Thyroid gland (tissue), 4 donors: ENCODE results near the gene FHIT. TPM values are rescaled to one million over a fixed set of nuclear protein-coding genes. Genes with fewer than 3 reads are reported as not detected.

Experiments
- DNase-seq, 2 donors: peaks; one replicate each; pipeline ENCODE4 v3.0.0-alpha.2; 2019
- H3K27ac ChIP-seq, 3 donors: fragments of 200-600 bp; sonication (generic); 1 replicate in 2 of 3; 2 replicates in 1 of 3; pipeline ENCODE4 v1.5.1; 2016 to 2019; ENCODE audit warnings: mild to moderate bottlenecking in 1 of 3, moderate library complexity in 1 of 3
- H3K27me3 ChIP-seq: fragments of 200-600 bp; sonication (generic); one replicate; pipeline ENCODE4 v1.5.1; 2019
- H3K36me3 ChIP-seq, 2 donors: fragments of 200-600 bp; sonication (generic); one replicate each; pipeline ENCODE4 v1.5.1; 2016 to 2019
- H3K4me1 ChIP-seq, 2 donors: fragments of 200-600 bp; sonication (generic); one replicate each; pipeline ENCODE4 v1.5.1; 2017 to 2019
- H3K4me3 ChIP-seq, 3 donors: fragments of 200-600 bp; sonication (generic); replicated peaks in 1 of 3; 1 replicate in 2 of 3; 2 replicates in 1 of 3; pipeline ENCODE4 v1.5.1; 2016; ENCODE audit warnings: mild to moderate bottlenecking in 1 of 3
- H3K9me3 ChIP-seq: fragments of 200-600 bp; sonication (generic); one replicate; pipeline ENCODE4 v1.5.1; 2017
- POLR2A ChIP-seq, 2 donors: fragments of 450-650 bp; IDR thresholded peaks; one replicate each; pipeline ENCODE4 v1.6.1; 2017; ENCODE audit warnings: antibody characterized with exemption in 2 of 2, mild to moderate bottlenecking in 2 of 2, moderate library complexity in 1 of 2
- whole genome bisulfite sequencing, 2 donors: methylation state at CpG; one replicate each; pipeline ENCODE4 v1.1.5; 2017; 5-methylcytosine and 5-hydroxymethylcytosine counted together
- intact Hi-C: fragments of 100-400 bp; cut with DNase I; formaldehyde crosslinking; loops from one replicate; pipeline ENCODE4 v1.15.1; 2023
- total RNA-seq, 4 donors: library from RNA; depleted of rRNA; stranded (reverse); fragments of >200 nt; gene quantifications; one replicate each; pipeline ENCODE4 v1.2.3, GENCODE V29; 2016
- TF ChIP-seq, protein P1 (sequence below), 6 experiments: fragments of 200-600 bp in 3 of 6; fragments of 450-650 bp in 3 of 6; sonication (generic) in 3 of 6; IDR thresholded peaks; one replicate each; pipeline ENCODE4 v1.5.1; 2016 to 2019; ENCODE audit warnings: antibody characterized with exemption in 6 of 6, mild to moderate bottlenecking in 2 of 6, inconsistent platforms in 1 of 6, moderate library complexity in 1 of 6

Gene FHIT
- total RNA-seq, 4 donors from 2014 or later: 12.2 to 18.9 (median 16.2) TPM

DNA sequence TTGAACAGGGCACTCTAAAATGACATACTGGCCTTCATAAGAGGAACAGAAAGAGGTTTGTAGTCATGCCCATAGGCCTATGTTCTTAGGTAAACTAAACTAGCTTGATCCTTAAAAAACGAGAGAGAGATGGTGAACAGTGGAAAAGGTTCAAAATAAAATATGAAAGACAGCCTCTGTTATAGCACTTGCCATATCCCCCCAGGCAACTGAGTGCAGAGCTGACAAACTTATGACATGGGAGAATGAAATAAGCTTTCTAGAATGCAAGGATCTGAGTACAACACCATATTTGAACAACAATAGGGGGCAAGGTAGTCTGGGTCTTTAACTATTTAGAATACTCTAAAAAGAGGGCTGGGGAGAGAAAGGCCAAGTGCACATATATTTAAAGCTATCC lies 1500.9 kb downstream of the FHIT start:
- DNase-seq: no peak
- WGBS, 2 donors: 64 to 65% methylated on average over 1 of the region's 1 CpG
- TF ChIP-seq, protein P1, sequence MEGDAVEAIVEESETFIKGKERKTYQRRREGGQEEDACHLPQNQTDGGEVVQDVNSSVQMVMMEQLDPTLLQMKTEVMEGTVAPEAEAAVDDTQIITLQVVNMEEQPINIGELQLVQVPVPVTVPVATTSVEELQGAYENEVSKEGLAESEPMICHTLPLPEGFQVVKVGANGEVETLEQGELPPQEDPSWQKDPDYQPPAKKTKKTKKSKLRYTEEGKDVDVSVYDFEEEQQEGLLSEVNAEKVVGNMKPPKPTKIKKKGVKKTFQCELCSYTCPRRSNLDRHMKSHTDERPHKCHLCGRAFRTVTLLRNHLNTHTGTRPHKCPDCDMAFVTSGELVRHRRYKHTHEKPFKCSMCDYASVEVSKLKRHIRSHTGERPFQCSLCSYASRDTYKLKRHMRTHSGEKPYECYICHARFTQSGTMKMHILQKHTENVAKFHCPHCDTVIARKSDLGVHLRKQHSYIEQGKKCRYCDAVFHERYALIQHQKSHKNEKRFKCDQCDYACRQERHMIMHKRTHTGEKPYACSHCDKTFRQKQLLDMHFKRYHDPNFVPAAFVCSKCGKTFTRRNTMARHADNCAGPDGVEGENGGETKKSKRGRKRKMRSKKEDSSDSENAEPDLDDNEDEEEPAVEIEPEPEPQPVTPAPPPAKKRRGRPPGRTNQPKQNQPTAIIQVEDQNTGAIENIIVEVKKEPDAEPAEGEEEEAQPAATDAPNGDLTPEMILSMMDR (IDR thresholded peaks at IDR 0.05): no peak
- no peak for TF ChIP-seq POLR2A (IDR thresholded peaks at IDR 0.05)
- H3K36me3 ChIP-seq: no peaks in the 10 kb centered on the region
- intact Hi-C loops: no loop called here
- H3K27ac ChIP-seq: no peak overlapping the region
- no peaks in the 10 kb centered on the region for H3K4me1 ChIP-seq
- no peak overlapping the region for H3K4me3 ChIP-seq
- no peaks in the 10 kb centered on the region for H3K9me3 ChIP-seq
- H3K27me3 ChIP-seq: no peaks in the 10 kb centered on the region

GRCh38 chr3:59749291-59749690 lies 1502.0 kb downstream of the FHIT start:
- TF ChIP-seq, protein P1 (IDR thresholded peaks at IDR 0.05): no peak
- no peak for TF ChIP-seq POLR2A (IDR thresholded peaks at IDR 0.05)
- Histone ChIP-seq H3K36me3 (no peaks in the 10 kb centered on the region), H3K4me3 (no peak overlapping the region), H3K9me3 (no peaks in the 10 kb centered on the region), H3K27me3 (no peaks in the 10 kb centered on the region), H3K4me1 (no peaks in the 10 kb centered on the region), H3K27ac (no peak overlapping the region)
- DNase-seq: no peak
- intact Hi-C loops: no loop called here
- 82 to 84% methylated on average over 6 of the region's 6 CpGs for WGBS, 2 donors

GRCh38 chr3:59746585-59746984 lies 1504.7 kb downstream of the FHIT start:
- Histone ChIP-seq H3K27ac (no peak overlapping the region), H3K36me3 (no peaks in the 10 kb centered on the region), H3K27me3 (no peaks in the 10 kb centered on the region), H3K4me3 (no peak overlapping the region), H3K4me1 (no peaks in the 10 kb centered on the region), H3K9me3 (no peaks in the 10 kb centered on the region)
- intact Hi-C loops: no loop called here
- DNase-seq: no peak
- TF ChIP-seq POLR2A (IDR thresholded peaks at IDR 0.05): no peak
- TF ChIP-seq, protein P1 (IDR thresholded peaks at IDR 0.05): no peak
- WGBS, 2 donors: 97 to 100% methylated on average over 3 of the region's 3 CpGs

GRCh38 chr3:59737241-59737640 lies 1514.0 kb downstream of the FHIT start:
- Histone ChIP-seq H3K27me3 (no peaks in the 10 kb centered on the region), H3K9me3 (no peaks in the 10 kb centered on the region), H3K27ac (no peak overlapping the region), H3K4me1 (no peaks in the 10 kb centered on the region), H3K4me3 (no peak overlapping the region), H3K36me3 (no peaks in the 10 kb centered on the region)
- DNase-seq: no peak
- intact Hi-C loops: no loop called here
- WGBS, 2 donors: 36 to 54% methylated on average over 3 of the region's 3 CpGs
- TF ChIP-seq POLR2A (IDR thresholded peaks at IDR 0.05): no peak
- TF ChIP-seq, protein P1 (IDR thresholded peaks at IDR 0.05): no peak

GRCh38 chr3:59734061-59734460 lies 1517.2 kb downstream of the FHIT start:
- WGBS, 2 donors: 81 to 87% methylated on average over 4 of the region's 4 CpGs
- no peak overlapping the region for H3K4me3 ChIP-seq
- no peak for DNase-seq
- H3K27ac ChIP-seq: no peak overlapping the region
- H3K9me3 ChIP-seq: no peaks in the 10 kb centered on the region
- TF ChIP-seq, protein P1 (IDR thresholded peaks at IDR 0.05): no peak
- TF ChIP-seq POLR2A (IDR thresholded peaks at IDR 0.05): no peak
- no peaks in the 10 kb centered on the region for H3K36me3 ChIP-seq
- no peaks in the 10 kb centered on the region for H3K27me3 ChIP-seq
- intact Hi-C loops: no loop called here
- no peaks in the 10 kb centered on the region for H3K4me1 ChIP-seq
